Measurements from ENCODE around the gene KCTD20.
"Not testable (repeated sequence)": the region's sequence is repeated elsewhere in the genome, so short reads cannot be mapped to it uniquely, and the experiment has no call there.

Gene KCTD20

GRCh38 chr6:36441307-36441894 lies 1.4 kb upstream of the KCTD20 start:
- Histone ChIP-seq H3K4me2 (peak overlapping the region; percentile 84 to 96 (median 94)), H3K9ac (peak overlapping the region; percentile 4 to 97 (median 93); a peak in 16 of 22 replicates)

GRCh38 chr6:36442103-36442670 lies 613 bp upstream of the KCTD20 start:
- TF ChIP-seq Cebpa-rat (IDR thresholded peaks at IDR 0.05) = no peak
- peak overlapping the region; percentile 86 to 97 (median 95) for H3K27ac ChIP-seq
- H4K20me1 ChIP-seq = peaks cover 0 to 26% (median 10%) of the 10 kb centered on the region in 11 experiments; a peak in 11 of 22 replicates
- H3K4me1 ChIP-seq = peaks cover 33 to 51% (median 39%) of the 10 kb centered on the region in 10 experiments
- H3K36me3 ChIP-seq = peaks cover 3 to 22% (median 9%) of the 10 kb centered on the region in 11 experiments; a peak in 18 of 22 replicates
- H3K4me2 ChIP-seq = peak overlapping the region; percentile 84 to 96 (median 94)
- H3K4me3 ChIP-seq = peak overlapping the region; percentile 80 to 99 (median 88)
- peak overlapping the region; percentile 92 to 97 (median 94) for H3K9ac ChIP-seq
- H3K9me3 ChIP-seq (replicated peaks in 1 of 11) = peaks cover 0 to 5% (median 2%) of the 10 kb centered on the region in 11 experiments; a peak in 12 of 22 replicates
- H3K27me3 ChIP-seq = no peaks in the 10 kb centered on the region

More at GRCh38 chr6:36441307-36441894, 1.4 kb upstream of the KCTD20 start:
- Histone ChIP-seq H4K20me1 (peaks cover 0 to 21% (median 10%) of the 10 kb centered on the region in 11 experiments; a peak in 11 of 22 replicates), H3K36me3 (peaks cover 0 to 14% (median 1%) of the 10 kb centered on the region in 11 experiments; a peak in 11 of 22 replicates), H3K27me3 (no peaks in the 10 kb centered on the region), H3K9me3 (replicated peaks in 1 of 11) (no peaks in the 10 kb centered on the region), H3K4me3 (peak overlapping the region in 5 of 10 experiments; percentile 22 to 91 (median 84); a peak in 5 of 20 replicates), H3K27ac (peak overlapping the region; percentile 86 to 97 (median 95)), H3K4me1 (peaks cover 33 to 51% (median 39%) of the 10 kb centered on the region in 10 experiments)
- TF ChIP-seq Cebpa-rat (IDR thresholded peaks at IDR 0.05) = 0 out of 22 replicates have a peak, but pooled peaks of 1 of the 11 experiments have one; percentile 20

- no peak for TF ChIP-seq Cebpa-rat (IDR thresholded peaks at IDR 0.05)
- peak overlapping the region; percentile 80 to 99 (median 88) for H3K4me3 ChIP-seq
- H3K4me1 ChIP-seq = peaks cover 33 to 51% (median 39%) of the 10 kb centered on the region in 10 experiments
- H3K36me3 ChIP-seq = peaks cover 19 to 37% (median 25%) of the 10 kb centered on the region in 11 experiments
- H3K27me3 ChIP-seq = no peaks in the 10 kb centered on the region
- H3K9me3 ChIP-seq (replicated peaks in 1 of 11) = peaks cover 6 to 20% (median 17%) of the 10 kb centered on the region in 11 experiments
- H3K4me2 ChIP-seq = peak overlapping the region; percentile 84 to 96 (median 94)
- peak overlapping the region; percentile 86 to 97 (median 95) for H3K27ac ChIP-seq
- peaks cover 0 to 26% (median 11%) of the 10 kb centered on the region in 11 experiments; a peak in 11 of 22 replicates for H4K20me1 ChIP-seq
- H3K9ac ChIP-seq = peak overlapping the region; percentile 92 to 97 (median 94)
These were observed 950 bp downstream of the KCTD20 start for GRCh38 chr6:36443471-36444428.

- Histone ChIP-seq H3K4me3 (peak overlapping the region; percentile 80 to 99 (median 88)), H3K4me1 (peaks cover 33 to 48% (median 39%) of the 10 kb centered on the region in 10 experiments), H3K36me3 (peaks cover 26 to 45% (median 32%) of the 10 kb centered on the region in 11 experiments), H3K9ac (peak overlapping the region; percentile 92 to 97 (median 94); a peak in 20 of 22 replicates), H3K9me3 (replicated peaks in 1 of 11) (peaks cover 14 to 27% (median 24%) of the 10 kb centered on the region in 11 experiments), H3K27ac (peak overlapping the region in 9 of 11 experiments; percentile 93 to 97 (median 95); a peak in 13 of 22 replicates), H4K20me1 (peaks cover 0 to 33% (median 11%) of the 10 kb centered on the region in 11 experiments; a peak in 11 of 22 replicates), H3K4me2 (peak overlapping the region; percentile 84 to 96 (median 94)), H3K27me3 (no peaks in the 10 kb centered on the region)
- no peak for TF ChIP-seq Cebpa-rat (IDR thresholded peaks at IDR 0.05)
These were observed 1.7 kb downstream of the KCTD20 start for GRCh38 chr6:36444470-36444869.

GRCh38 chr6:36445621-36446020 lies 2.8 kb downstream of the KCTD20 start:
- Histone ChIP-seq H3K36me3 (peaks cover 30 to 47% (median 34%) of the 10 kb centered on the region in 11 experiments), H3K27me3 (no peaks in the 10 kb centered on the region), H3K4me2 (peak overlapping the region; percentile 84 to 96 (median 94); a peak in 17 of 22 replicates), H3K4me1 (peaks cover 31 to 43% (median 37%) of the 10 kb centered on the region in 10 experiments), H3K9me3 (replicated peaks in 1 of 11) (peaks cover 14 to 30% (median 26%) of the 10 kb centered on the region in 11 experiments), H3K9ac (peak overlapping the region in 1 of 11 experiments; percentile 27; a peak in 1 of 22 replicates), H3K4me3 (no peak overlapping the region), H4K20me1 (peaks cover 0 to 42% (median 17%) of the 10 kb centered on the region in 11 experiments; a peak in 12 of 22 replicates), H3K27ac (no peak overlapping the region)
- no peak for TF ChIP-seq Cebpa-rat (IDR thresholded peaks at IDR 0.05)

- Histone ChIP-seq H3K4me1 (peaks cover 9 to 25% (median 16%) of the 10 kb centered on the region in 10 experiments), H3K9me3 (replicated peaks in 1 of 11) (peaks cover 14 to 30% (median 26%) of the 10 kb centered on the region in 11 experiments), H3K36me3 (peaks cover 48 to 73% (median 59%) of the 10 kb centered on the region in 11 experiments), H4K20me1 (peaks cover 0 to 77% (median 34%) of the 10 kb centered on the region in 11 experiments; a peak in 17 of 22 replicates)
- not testable (repeated sequence) for H3K4me3 ChIP-seq, H3K9ac ChIP-seq, H3K27me3 ChIP-seq, H3K4me2 ChIP-seq, H3K27ac ChIP-seq
These were observed 6.4 kb downstream of the KCTD20 start for GRCh38 chr6:36449173-36449572.

GRCh38 chr6:36452897-36453296 lies 10.1 kb downstream of the KCTD20 start:
- Histone ChIP-seq H3K9me3 (replicated peaks in 1 of 11) (peaks cover 14 to 19% (median 18%) of the 10 kb centered on the region in 11 experiments), H3K36me3 (peaks cover 62 to 93% (median 76%) of the 10 kb centered on the region in 11 experiments), H4K20me1 (peaks cover 18 to 88% (median 48%) of the 10 kb centered on the region in 11 experiments; a peak in 17 of 22 replicates), H3K4me1 (peaks cover 0 to 10% (median 0%) of the 10 kb centered on the region in 10 experiments; a peak in 3 of 20 replicates)
- H3K9ac ChIP-seq, H3K27ac ChIP-seq, H3K27me3 ChIP-seq, H3K4me3 ChIP-seq, H3K4me2 ChIP-seq: not testable (repeated sequence)

- Histone ChIP-seq H3K36me3 (peaks cover 43 to 82% (median 58%) of the 10 kb centered on the region in 11 experiments), H3K9me3 (replicated peaks in 1 of 11) (no peaks in the 10 kb centered on the region; a peak in 1 of 22 replicates), H3K4me2 (no peak overlapping the region), H3K27ac (no peak overlapping the region), H4K20me1 (peaks cover 18 to 100% (median 66%) of the 10 kb centered on the region in 11 experiments; a peak in 17 of 22 replicates), H3K4me1 (peaks cover 0 to 10% (median 0%) of the 10 kb centered on the region in 10 experiments; a peak in 5 of 20 replicates), H3K27me3 (no peaks in the 10 kb centered on the region), H3K9ac (no peak overlapping the region), H3K4me3 (no peak overlapping the region)
- no peak for TF ChIP-seq Cebpa-rat (IDR thresholded peaks at IDR 0.05)
These were observed 12.8 kb downstream of the KCTD20 start for GRCh38 chr6:36455486-36456027.
